Immature natural killer cell (primary cell): ENCODE measurements around the gene PAQR6. TPM values are rescaled to one million over a fixed set of nuclear protein-coding genes. Genes with fewer than 3 reads are reported as not detected.

ENCODE experiments used
- DNase-seq, 3 donors: peaks; one replicate each; pipeline ENCODE4 v3.0.0; 2022; ENCODE audit warnings: mixed read lengths in 1 of 3
- H3K27ac Mint-ChIP-seq, 6 donors: one replicate each; pipeline ENCODE4 v1.8.0; 2020; ENCODE audit warnings: mixed read lengths in 6 of 6, mild to moderate bottlenecking in 5 of 6, inconsistent platforms in 4 of 6, moderate library complexity in 3 of 6
- H3K27me3 Mint-ChIP-seq, 3 donors: one replicate each; pipeline ENCODE4 v1.8.0; 2020 to 2021; ENCODE audit warnings: low read depth in 3 of 3, mild to moderate bottlenecking in 3 of 3, mixed read lengths in 3 of 3, moderate library complexity in 3 of 3, inconsistent platforms in 1 of 3
- H3K36me3 Mint-ChIP-seq, 3 donors: one replicate each; pipeline ENCODE4 v1.8.0; 2020; ENCODE audit warnings: mixed read lengths in 3 of 3, inconsistent platforms in 2 of 3, mild to moderate bottlenecking in 2 of 3
- H3K4me1 Mint-ChIP-seq, 2 donors: one replicate each; pipeline ENCODE4 v1.8.0; 2020; ENCODE audit warnings: inconsistent platforms in 2 of 2, mild to moderate bottlenecking in 2 of 2, mixed read lengths in 2 of 2, moderate library complexity in 1 of 2
- H3K4me3 Mint-ChIP-seq, 5 donors: one replicate each; pipeline ENCODE4 v1.8.0; 2020; ENCODE audit warnings: mild to moderate bottlenecking in 5 of 5, mixed read lengths in 5 of 5, inconsistent platforms in 3 of 5, moderate library complexity in 3 of 5
- H3K9me3 Mint-ChIP-seq, 6 donors: one replicate each; pipeline ENCODE4 v1.8.0; 2020; ENCODE audit warnings: mild to moderate bottlenecking in 6 of 6, mixed read lengths in 6 of 6, inconsistent platforms in 4 of 6, moderate library complexity in 3 of 6
- polyA plus RNA-seq, 3 donors: library from polyadenylated mRNA; unstranded; fragments of 300-500 nt; fragmentation: Illumina TruSeq; gene quantifications; one replicate each; pipeline ENCODE4 v1.2.3, GENCODE V29; 2021

PAQR6 gene
- polyA plus RNA-seq, 3 donors from 2014 or later: 1.3 to 2.5 (median 2.1) TPM

DNA sequence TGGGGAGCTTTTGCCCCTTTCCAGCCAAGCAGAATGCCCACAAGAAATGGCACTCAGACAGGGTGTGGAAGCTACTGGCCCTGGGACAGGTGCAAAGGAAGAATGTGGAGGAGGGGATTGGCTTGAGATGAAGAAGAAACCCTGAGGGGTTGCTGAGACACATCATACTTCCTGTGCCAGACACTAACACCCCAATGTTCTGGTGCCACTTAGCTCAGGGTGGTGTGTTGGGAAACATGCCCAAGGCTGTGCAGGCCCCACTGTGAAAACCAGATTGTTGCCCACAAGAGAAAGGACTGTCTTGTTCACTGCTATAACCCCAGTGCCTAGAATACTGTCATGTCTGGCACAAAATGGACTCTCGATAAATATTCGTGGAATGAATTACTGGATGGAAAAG is 9.9 kb upstream of the PAQR6 start:
- no peak for DNase-seq
- peak overlapping the region in 5 of 6 donors; percentile 12 to 73 (median 53) for H3K27ac Mint-ChIP-seq
- peaks cover 0 to 13% of the 10 kb centered on the region in 2 donors for H3K4me1 Mint-ChIP-seq
- H3K9me3 Mint-ChIP-seq: no peaks in the 10 kb centered on the region
- peaks cover 17 to 52% (median 27%) of the 10 kb centered on the region in 3 donors for H3K36me3 Mint-ChIP-seq
- peaks cover 1 to 3% (median 3%) of the 10 kb centered on the region in 3 donors for H3K27me3 Mint-ChIP-seq
- H3K4me3 Mint-ChIP-seq: no peak overlapping the region

DNA sequence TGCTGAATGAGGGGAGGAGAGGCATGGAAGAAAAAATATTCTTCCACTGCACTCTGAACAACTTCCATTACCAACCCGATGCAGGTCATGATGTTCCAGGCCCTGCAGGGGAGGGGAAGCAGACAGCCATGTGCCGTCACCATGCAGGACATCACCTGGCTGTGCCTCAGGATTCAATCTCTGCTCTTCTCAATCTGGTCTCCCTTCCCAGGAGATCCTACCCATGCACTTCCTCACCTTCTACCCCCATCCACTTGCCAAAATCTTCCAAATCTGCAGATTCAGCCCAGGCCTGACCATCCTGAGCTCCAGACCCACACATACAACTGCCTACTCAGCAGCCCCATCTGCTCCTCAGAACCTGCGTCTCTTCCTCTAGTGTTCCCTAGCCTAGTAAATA is 5.8 kb upstream of the PAQR6 start:
- Mint-ChIP-seq H3K27ac (peak overlapping the region in 2 of 6 donors; percentile 1 to 87), H3K36me3 (peaks cover 17 to 45% (median 18%) of the 10 kb centered on the region in 3 donors), H3K9me3 (no peaks in the 10 kb centered on the region), H3K4me3 (no peak overlapping the region), H3K27me3 (peaks cover 0 to 2% (median 2%) of the 10 kb centered on the region in 3 donors), H3K4me1 (peaks cover 0 to 13% of the 10 kb centered on the region in 2 donors)
- DNase-seq: no peak

DNA sequence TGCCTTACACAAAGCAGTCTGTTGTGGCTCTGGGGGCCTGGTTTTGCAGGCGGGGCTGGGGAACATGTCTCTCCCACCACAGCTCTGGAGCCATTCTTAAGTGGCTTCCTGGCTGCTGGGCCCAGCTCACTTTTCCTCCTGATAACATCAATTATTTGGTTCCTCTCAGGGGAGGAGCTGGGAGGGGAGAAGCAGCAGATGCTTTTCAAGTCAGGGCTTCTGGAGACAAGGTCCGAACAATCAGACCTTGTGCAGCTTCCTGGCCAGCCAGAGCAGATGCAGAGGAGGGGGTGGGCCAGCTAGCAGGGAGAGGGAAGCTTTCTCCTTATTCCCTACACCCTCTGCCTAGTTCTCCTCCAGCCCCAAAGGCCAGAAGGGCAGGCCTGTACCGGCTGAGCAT is 3.7 kb upstream of the PAQR6 start:
- H3K4me1 Mint-ChIP-seq: no peaks in the 10 kb centered on the region
- no peaks in the 10 kb centered on the region for H3K9me3 Mint-ChIP-seq
- H3K4me3 Mint-ChIP-seq: no peak overlapping the region
- no peak for DNase-seq
- peaks cover 0 to 2% (median 2%) of the 10 kb centered on the region in 3 donors for H3K27me3 Mint-ChIP-seq
- H3K27ac Mint-ChIP-seq: no peak overlapping the region
- peaks cover 12 to 31% (median 17%) of the 10 kb centered on the region in 3 donors for H3K36me3 Mint-ChIP-seq

DNA sequence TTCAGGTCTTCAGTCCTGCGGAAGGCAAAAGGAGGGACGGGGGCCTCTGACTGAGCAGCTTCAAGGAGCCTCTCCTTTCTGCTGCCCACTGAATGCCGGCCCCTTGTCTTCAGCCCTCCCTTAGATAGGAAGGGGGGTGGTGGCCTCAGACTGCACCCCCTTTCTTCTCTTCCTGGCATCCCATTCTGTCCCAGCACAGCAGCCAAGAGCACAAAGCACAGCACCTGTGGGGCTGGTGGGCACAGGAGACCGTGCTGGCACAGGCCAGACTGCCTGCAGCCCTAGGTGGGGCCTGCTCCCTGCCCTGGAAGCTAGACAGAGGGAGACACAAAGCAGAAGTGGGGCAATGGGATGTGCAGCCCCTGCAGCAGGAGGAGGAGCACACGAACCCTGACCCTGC is 1.7 kb upstream of the PAQR6 start:
- Mint-ChIP-seq H3K36me3 (peaks cover 11 to 24% (median 12%) of the 10 kb centered on the region in 3 donors), H3K4me1 (peaks cover 13 to 15% of the 10 kb centered on the region in 2 donors), H3K9me3 (no peaks in the 10 kb centered on the region), H3K4me3 (no peak overlapping the region), H3K27me3 (peaks cover 2 to 4% (median 3%) of the 10 kb centered on the region in 3 donors), H3K27ac (peak overlapping the region in 2 of 6 donors; percentile 12 to 20)
- DNase-seq: no peak

DNA sequence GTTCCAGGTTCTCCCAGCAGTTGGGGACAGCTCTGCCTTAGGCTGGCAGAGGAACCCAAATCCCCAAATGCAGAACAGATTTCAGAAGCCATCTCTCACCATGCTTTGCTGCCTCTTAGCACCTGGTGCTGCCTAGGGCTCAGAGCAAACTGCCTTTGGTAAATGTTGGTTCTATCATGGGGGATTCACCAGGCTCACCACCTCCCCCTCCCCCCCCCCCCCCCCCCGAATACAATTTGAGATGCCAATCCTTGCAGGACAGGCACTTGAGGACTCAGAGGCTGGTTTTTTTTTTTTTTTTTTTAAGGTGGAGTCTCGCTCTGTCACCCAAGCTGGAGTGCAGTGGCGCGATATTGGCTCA is 447 bp upstream of the PAQR6 start:
- DNase-seq: no peak
- Mint-ChIP-seq H3K36me3 (peaks cover 3 to 16% (median 6%) of the 10 kb centered on the region in 3 donors), H3K9me3 (no peaks in the 10 kb centered on the region), H3K27ac (peak overlapping the region in 1 of 6 donors; percentile 59), H3K4me1 (peaks cover 16% of the 10 kb centered on the region in 2 donors), H3K27me3 (peaks cover 3 to 4% (median 4%) of the 10 kb centered on the region in 3 donors), H3K4me3 (no peak overlapping the region)

DNA sequence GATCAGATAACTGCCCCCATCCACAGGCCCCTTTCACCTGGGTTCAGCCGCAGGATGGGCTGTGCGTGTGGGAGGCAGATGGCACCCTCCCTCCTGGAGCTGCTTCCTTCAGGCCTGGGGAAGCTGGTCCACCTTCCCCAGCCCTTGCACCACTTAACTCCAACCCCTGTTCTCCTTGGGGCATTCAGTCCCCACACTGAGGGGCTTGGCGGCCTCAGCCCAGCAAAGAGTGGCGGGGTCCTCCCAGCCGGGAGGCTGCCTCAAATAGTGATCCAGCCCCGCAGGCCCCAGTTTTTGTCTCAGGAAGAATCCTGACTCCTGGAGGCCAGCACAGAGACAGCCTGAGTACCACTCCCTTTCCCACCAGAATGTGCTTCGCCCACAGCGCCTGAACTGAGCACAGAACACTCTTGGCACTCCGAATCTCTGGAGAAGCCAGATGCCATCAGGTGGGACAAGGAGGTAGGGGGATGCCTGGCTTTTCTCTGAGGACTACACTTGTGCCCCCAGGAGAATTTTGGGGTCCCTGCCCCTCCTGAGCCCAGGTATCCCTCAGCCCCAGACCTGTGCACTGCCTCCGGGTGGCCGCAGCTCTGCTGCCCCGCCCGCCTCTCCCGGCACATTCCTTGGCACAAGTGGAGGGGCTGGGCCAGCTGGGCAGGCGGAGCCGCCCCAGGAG is 936 bp downstream of the PAQR6 start:
- H3K27ac Mint-ChIP-seq: peak overlapping the region in 1 of 6 donors; percentile 20
- peaks cover 16% of the 10 kb centered on the region in 2 donors for H3K4me1 Mint-ChIP-seq
- H3K27me3 Mint-ChIP-seq: peaks cover 2 to 4% (median 3%) of the 10 kb centered on the region in 3 donors
- no peaks in the 10 kb centered on the region for H3K9me3 Mint-ChIP-seq
- H3K36me3 Mint-ChIP-seq: peaks cover 3 to 6% (median 6%) of the 10 kb centered on the region in 3 donors
- peak overlapping the region in 2 of 5 donors; percentile 54 to 67 for H3K4me3 Mint-ChIP-seq
- DNase-seq: no peak

DNA sequence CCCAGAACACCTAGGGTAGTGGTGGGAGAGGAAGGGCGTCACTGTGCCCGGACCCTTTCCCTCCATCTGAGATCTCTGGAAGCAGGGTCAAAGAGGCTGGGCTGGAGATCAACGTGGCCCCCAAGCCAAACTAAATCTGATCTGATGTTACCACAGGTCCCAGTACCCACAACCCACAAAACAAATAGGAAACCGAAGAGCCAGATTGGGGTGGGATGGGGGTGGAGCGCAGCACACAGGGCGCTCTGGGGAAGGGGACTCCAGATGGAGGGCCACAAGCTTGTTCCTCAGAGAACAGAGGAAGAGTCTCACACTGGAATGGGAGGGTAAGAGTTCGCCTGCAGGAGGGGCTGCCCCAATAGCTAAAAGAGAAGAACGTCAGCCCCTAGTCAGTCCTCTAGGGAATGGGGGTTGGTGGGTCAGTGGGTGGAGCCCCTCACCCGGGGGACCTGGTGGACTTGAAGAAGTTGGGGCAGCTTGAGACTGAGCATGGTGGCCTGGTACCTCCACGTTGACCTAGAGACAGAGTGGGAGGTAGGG is 1.5 kb downstream of the PAQR6 start:
- Mint-ChIP-seq H3K9me3 (no peaks in the 10 kb centered on the region), H3K4me3 (peak overlapping the region; percentile 35 to 67 (median 61)), H3K4me1 (peaks cover 16% of the 10 kb centered on the region in 2 donors), H3K36me3 (peaks cover 3 to 6% (median 6%) of the 10 kb centered on the region in 3 donors), H3K27me3 (peaks cover 2 to 4% (median 3%) of the 10 kb centered on the region in 3 donors), H3K27ac (peak overlapping the region in 2 of 6 donors; percentile 16 to 68)
- no peak for DNase-seq

DNA sequence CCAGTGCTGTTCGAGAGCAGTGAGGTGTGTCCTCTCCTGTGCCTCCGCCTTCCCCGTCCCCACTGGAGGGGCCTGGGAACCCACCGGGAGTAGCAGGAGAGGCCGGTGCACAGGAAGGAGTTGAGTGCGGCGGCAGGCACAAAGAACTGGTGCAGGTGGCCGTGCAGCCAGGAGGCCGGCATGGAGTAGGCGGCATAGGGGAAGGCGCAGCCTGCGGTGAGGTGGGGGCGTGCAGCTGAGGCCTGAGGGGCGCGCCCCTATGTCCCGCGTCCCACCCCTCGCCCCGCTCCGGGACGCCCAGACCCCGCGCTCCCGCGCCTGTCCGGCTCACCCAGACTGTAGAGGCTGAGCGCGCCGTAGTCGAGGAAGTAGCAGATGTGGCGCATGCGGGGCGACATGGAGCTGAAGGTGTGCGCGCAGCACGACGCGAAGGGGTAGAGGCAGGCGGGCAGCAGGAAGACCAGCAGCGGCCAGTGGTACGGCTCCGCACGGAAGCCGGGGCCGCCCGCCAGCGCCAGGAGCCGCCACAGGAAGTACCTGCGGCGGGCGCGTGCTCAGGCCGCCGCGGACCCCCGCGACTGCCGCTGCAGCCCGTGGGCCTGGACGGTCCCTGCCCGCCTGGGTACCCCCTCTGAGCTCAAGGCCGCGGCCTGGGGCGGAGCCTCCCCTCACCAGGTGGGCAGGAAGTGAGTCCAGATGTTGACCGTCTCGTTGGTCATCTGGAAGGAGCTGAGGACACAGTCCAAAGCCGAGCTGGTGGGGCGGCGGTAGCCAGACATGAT is 2.2 kb downstream of the PAQR6 start:
- H3K4me3 Mint-ChIP-seq: peak overlapping the region; percentile 84 to 92 (median 86)
- peaks cover 16% of the 10 kb centered on the region in 2 donors for H3K4me1 Mint-ChIP-seq
- DNase-seq: peak; percentile 38 to 53 (median 44)
- peaks cover 2 to 4% (median 3%) of the 10 kb centered on the region in 3 donors for H3K27me3 Mint-ChIP-seq
- H3K36me3 Mint-ChIP-seq: peaks cover 3% of the 10 kb centered on the region in 3 donors
- no peaks in the 10 kb centered on the region for H3K9me3 Mint-ChIP-seq
- peak overlapping the region in 5 of 6 donors; percentile 57 to 73 (median 69) for H3K27ac Mint-ChIP-seq

DNA sequence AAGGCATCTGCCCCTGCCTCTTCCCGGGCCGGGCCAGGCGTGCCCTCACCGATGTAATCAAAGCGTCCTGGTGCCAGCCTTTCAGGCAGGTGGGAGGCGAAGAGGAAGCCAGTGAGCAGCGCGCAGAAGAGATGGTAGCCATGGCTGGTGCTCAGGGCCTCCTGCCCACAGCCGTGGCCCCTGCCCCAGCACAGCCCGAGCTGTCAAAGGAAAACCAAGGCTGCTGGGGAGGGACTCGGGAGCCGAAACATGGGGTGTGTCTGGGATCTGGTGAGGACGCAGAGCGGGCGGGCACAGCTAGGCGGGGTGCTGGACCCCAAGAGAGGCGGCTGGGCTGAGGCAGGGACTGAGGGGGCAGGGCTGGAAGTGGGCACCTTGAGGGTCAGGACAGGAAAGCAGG is 3.1 kb downstream of the PAQR6 start:
- peaks cover 0 to 4% (median 4%) of the 10 kb centered on the region in 3 donors for H3K36me3 Mint-ChIP-seq
- peaks cover 2 to 4% (median 3%) of the 10 kb centered on the region in 3 donors for H3K27me3 Mint-ChIP-seq
- peak overlapping the region in 2 of 6 donors; percentile 69 to 72 for H3K27ac Mint-ChIP-seq
- peaks cover 16% of the 10 kb centered on the region in 2 donors for H3K4me1 Mint-ChIP-seq
- H3K9me3 Mint-ChIP-seq: no peaks in the 10 kb centered on the region
- peak overlapping the region; percentile 84 to 92 (median 86) for H3K4me3 Mint-ChIP-seq
- no peak for DNase-seq

DNA sequence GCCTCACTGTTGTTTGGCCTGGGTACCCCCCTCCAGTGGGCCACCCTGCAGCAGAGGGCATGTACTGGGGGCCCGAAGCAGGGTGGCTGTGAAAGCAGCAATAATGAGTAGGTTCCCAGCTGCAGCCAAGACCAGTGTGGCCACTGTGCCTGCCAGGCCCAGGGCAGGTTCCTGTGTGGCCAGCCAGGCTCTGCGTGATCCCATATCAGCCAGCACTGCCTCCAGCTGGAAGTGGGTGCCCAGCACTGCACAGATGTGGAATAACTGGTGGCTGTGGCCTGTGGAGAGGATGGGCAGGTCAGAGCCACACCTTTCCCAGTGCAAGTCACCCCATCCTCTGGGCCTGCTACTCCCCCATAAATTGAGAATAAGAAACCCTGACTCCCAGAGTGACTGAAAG is 3.7 kb downstream of the PAQR6 start:
- peak overlapping the region in 1 of 6 donors; percentile 45 for H3K27ac Mint-ChIP-seq
- peaks cover 0 to 5% (median 4%) of the 10 kb centered on the region in 3 donors for H3K36me3 Mint-ChIP-seq
- H3K4me3 Mint-ChIP-seq: peak overlapping the region in 4 of 5 donors; percentile 86 to 92 (median 88)
- no peaks in the 10 kb centered on the region for H3K9me3 Mint-ChIP-seq
- H3K27me3 Mint-ChIP-seq: peaks cover 1 to 4% (median 2%) of the 10 kb centered on the region in 3 donors
- no peak for DNase-seq
- peaks cover 16% of the 10 kb centered on the region in 2 donors for H3K4me1 Mint-ChIP-seq

DNA sequence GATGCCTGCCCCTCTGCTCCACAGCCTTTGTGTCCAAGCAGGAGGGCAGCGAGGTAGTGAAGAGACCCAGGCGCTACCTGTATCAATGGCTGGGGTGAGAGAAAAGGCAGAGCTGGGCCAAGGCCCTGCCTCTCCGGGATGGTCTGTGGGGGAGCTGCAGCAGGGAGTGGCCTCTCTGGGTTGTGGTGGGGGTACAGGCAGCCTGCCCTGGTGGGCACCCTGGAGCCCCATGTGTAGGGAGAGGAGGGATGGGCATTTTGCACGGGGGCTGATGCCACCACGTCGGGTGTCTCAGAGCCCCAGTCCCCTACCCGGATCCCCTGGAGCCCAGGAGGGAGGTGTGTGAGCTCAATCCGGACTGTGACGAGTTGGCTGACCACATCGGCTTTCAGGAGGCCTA is 5.1 kb downstream of the PAQR6 start:
- Mint-ChIP-seq H3K36me3 (peaks cover 5 to 12% (median 6%) of the 10 kb centered on the region in 3 donors), H3K4me3 (no peak overlapping the region), H3K9me3 (no peaks in the 10 kb centered on the region), H3K4me1 (peaks cover 16% of the 10 kb centered on the region in 2 donors), H3K27ac (no peak overlapping the region), H3K27me3 (peaks cover 1 to 4% (median 2%) of the 10 kb centered on the region in 3 donors)
- DNase-seq: no peak

DNA sequence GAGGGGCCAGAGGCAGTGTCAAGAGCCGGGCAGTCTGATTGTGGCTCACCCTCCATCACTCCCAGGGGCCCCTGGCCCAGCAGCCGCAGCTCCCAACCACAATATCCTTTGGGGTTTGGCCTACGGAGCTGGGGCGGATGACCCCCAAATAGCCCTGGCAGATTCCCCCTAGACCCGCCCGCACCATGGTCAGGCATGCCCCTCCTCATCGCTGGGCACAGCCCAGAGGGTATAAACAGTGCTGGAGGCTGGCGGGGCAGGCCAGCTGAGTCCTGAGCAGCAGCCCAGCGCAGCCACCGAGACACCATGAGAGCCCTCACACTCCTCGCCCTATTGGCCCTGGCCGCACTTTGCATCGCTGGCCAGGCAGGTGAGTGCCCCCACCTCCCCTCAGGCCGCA is 5.9 kb downstream of the PAQR6 start, which contains the start of gene BGLAP:
Gene BGLAP (plus strand): TSS at position 259 of the 400 bp plus-strand sequence. CDS start 48 bp downstream, at position 307.
- Mint-ChIP-seq H3K27ac (no peak within 1 kb of the TSS), H3K36me3 (peaks cover 9 to 16% (median 10%) of the 10 kb centered on the region in 3 donors), H3K4me3 (no peak within 1 kb of the TSS), H3K4me1 (peaks cover 16% of the 10 kb centered on the region in 2 donors), H3K27me3 (peaks cover 1 to 4% (median 2%) of the 10 kb centered on the region in 3 donors), H3K9me3 (no peaks in the 10 kb centered on the region)
- no peak for DNase-seq

DNA sequence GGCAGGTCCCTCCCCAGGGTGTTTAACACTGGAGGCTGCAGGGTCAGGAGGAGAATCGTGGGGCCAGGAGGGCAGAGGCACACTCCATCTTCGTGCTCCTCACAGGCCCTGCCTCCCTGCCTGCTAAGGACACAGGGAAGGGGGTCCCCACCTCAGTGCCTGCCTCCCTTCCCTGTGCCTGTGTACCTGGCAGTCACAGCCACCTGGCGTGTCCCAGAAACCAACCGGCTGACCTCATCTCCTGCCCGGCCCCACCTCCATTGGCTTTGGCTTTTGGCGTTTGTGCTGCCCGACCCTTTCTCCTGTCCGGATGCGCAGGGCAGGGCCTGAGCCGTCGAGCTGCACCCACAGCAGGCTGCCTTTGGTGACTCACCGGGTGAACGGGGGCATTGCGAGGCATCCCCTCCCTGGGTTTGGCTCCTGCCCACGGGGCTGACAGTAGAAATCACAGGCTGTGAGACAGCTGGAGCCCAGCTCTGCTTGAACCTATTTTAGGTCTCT is 6.5 kb downstream of the PAQR6 start:
- H3K27me3 Mint-ChIP-seq: peaks cover 1 to 4% (median 2%) of the 10 kb centered on the region in 3 donors
- H3K4me1 Mint-ChIP-seq: peaks cover 16% of the 10 kb centered on the region in 2 donors
- no peak overlapping the region for H3K27ac Mint-ChIP-seq
- no peaks in the 10 kb centered on the region for H3K9me3 Mint-ChIP-seq
- no peak for DNase-seq
- H3K36me3 Mint-ChIP-seq: peaks cover 9 to 21% (median 12%) of the 10 kb centered on the region in 3 donors
- H3K4me3 Mint-ChIP-seq: no peak overlapping the region
